Neural cell (in vitro differentiated cells): Measurements from ENCODE around the gene TSHR. TPM values are rescaled to one million over a fixed set of nuclear protein-coding genes. Genes with fewer than 3 reads are reported as not detected.

Experiments used
- H2AFZ ChIP-seq: fragments of 200-600, 300-800 bp; sonication (generic), shearing (Covaris generic); 2 replicates; pipeline ENCODE4 v1.6.0; 2014; ENCODE audit warnings: low read depth, mild to moderate bottlenecking, antibody characterized with exemption, low read length, moderate library complexity
- H3F3A ChIP-seq: fragments of 200-600 bp; shearing (Covaris generic); 2 replicates; pipeline ENCODE4 v1.6.1; 2016; ENCODE audit warnings: mild to moderate bottlenecking, moderate library complexity, mixed read lengths, antibody characterized with exemption, low read length; ENCODE audit not compliant: insufficient read depth, poor library complexity, severe bottlenecking
- H3K27ac ChIP-seq: fragments of 200-600, 300-800 bp; sonication (generic), shearing (Covaris generic); 2 replicates; pipeline ENCODE4 v1.5.1; 2014; ENCODE audit warnings: mild to moderate bottlenecking, low read length, moderate library complexity
- H3K27me3 ChIP-seq: fragments of 300-800, 200-600 bp; sonication (generic), shearing (Covaris generic); 2 replicates; pipeline ENCODE4 v1.6.0; 2014; ENCODE audit warnings: mild to moderate bottlenecking, low read depth, low read length, moderate library complexity; ENCODE audit not compliant: insufficient read depth
- H3K36me3 ChIP-seq: fragments of 300-800, 200-600 bp; sonication (generic), shearing (Covaris generic); 2 replicates; pipeline ENCODE4 v1.5.1; 2014; ENCODE audit warnings: mild to moderate bottlenecking, antibody characterized with exemption, low read length, moderate library complexity; ENCODE audit not compliant: insufficient read depth
- H3K4me2 ChIP-seq: fragments of 300-800, 200-600 bp; sonication (generic), shearing (Covaris generic); 2 replicates; pipeline ENCODE4 v1.6.0; 2014; ENCODE audit warnings: mild to moderate bottlenecking, low read length
- H3K4me3 ChIP-seq: fragments of 300-800, 200-600 bp; sonication (generic), shearing (Covaris generic); 2 replicates; pipeline ENCODE4 v1.5.1; 2014; ENCODE audit warnings: mild to moderate bottlenecking, low read length, moderate library complexity
- H3K79me2 ChIP-seq: fragments of 200-600 bp; shearing (Covaris generic); replicated peaks from 2 replicates; pipeline ENCODE4 v1.6.0; 2014; ENCODE audit warnings: mild to moderate bottlenecking, low read length, moderate library complexity; ENCODE audit not compliant: insufficient read depth
- H3K9ac ChIP-seq: fragments of 300-800, 200-600 bp; sonication (generic), shearing (Covaris generic); 2 replicates; pipeline ENCODE4 v1.6.1; 2016; ENCODE audit warnings: mild to moderate bottlenecking, low read length, mixed read lengths
- H3K9me2 ChIP-seq: fragments of 200-600 bp; shearing (Covaris generic); 2 replicates; pipeline ENCODE4 v1.6.1; 2016; ENCODE audit warnings: mild to moderate bottlenecking, low read length, mixed read lengths; ENCODE audit not compliant: insufficient read depth
- H3K9me3 ChIP-seq: fragments of 200-600, 300-800 bp; sonication (generic), shearing (Covaris generic); 2 replicates; pipeline ENCODE4 v1.6.1; 2016; ENCODE audit warnings: mild to moderate bottlenecking, mixed run types, low read length, moderate library complexity, mixed read lengths
- H4K20me1 ChIP-seq: fragments of 200-600 bp; shearing (Covaris generic); 2 replicates; pipeline ENCODE4 v1.6.1; 2016; ENCODE audit warnings: mild to moderate bottlenecking, mixed run types; ENCODE audit not compliant: insufficient read depth
- EP300 ChIP-seq: fragments of 450-650 bp; conservative IDR thresholded peaks from 2 replicates; pipeline ENCODE4 v1.6.1; 2014; ENCODE audit warnings: antibody characterized with exemption, mild to moderate bottlenecking, moderate library complexity; ENCODE audit not compliant: poor library complexity, severe bottlenecking
- EZH2 ChIP-seq: fragments of 200-600, 300-800 bp; shearing (Covaris generic), sonication (generic); IDR thresholded peaks from 2 replicates; pipeline ENCODE4 v1.6.1; 2014; ENCODE audit warnings: antibody characterized with exemption, low read length, borderline replicate concordance, mild to moderate bottlenecking; ENCODE audit not compliant: insufficient read depth, poor library complexity, severe bottlenecking
- MXI1 ChIP-seq: fragments of 450-650 bp; conservative IDR thresholded peaks from 2 replicates; pipeline ENCODE4 v1.6.1; 2014; ENCODE audit warnings: antibody characterized with exemption, mild to moderate bottlenecking; ENCODE audit not compliant: poor library complexity, severe bottlenecking
- POLR2AphosphoS5 ChIP-seq: IDR thresholded peaks from 2 replicates; pipeline ENCODE4 v1.6.1; 2012
- RAD21 ChIP-seq: fragments of 450-650 bp; conservative IDR thresholded peaks from 2 replicates; pipeline ENCODE4 v1.6.1; 2014; ENCODE audit warnings: antibody characterized with exemption, mild to moderate bottlenecking, moderate library complexity
- SMC3 ChIP-seq: fragments of 450-650 bp; conservative IDR thresholded peaks from 2 replicates; pipeline ENCODE4 v1.6.1; 2014; ENCODE audit warnings: antibody characterized with exemption, mild to moderate bottlenecking, moderate library complexity; ENCODE audit not compliant: poor library complexity
- TAF1 ChIP-seq: IDR thresholded peaks from 2 replicates; pipeline ENCODE4 v1.6.1; 2012; ENCODE audit warnings: low read depth
- polyA plus RNA-seq: library from polyadenylated mRNA; depleted of rRNA; stranded (reverse); fragments of >200 nt; gene quantifications from 2 replicates; pipeline ENCODE4 v1.2.3, GENCODE V29; 2014
- TF ChIP-seq, protein P1 (sequence below): fragments of 450-650 bp; IDR thresholded peaks from 2 replicates; pipeline ENCODE4 v1.5.1; 2014; ENCODE audit warnings: antibody characterized with exemption, mild to moderate bottlenecking, moderate library complexity; ENCODE audit not compliant: poor library complexity, severe bottlenecking
- TF ChIP-seq, protein P2 (sequence below): IDR thresholded peaks from 2 replicates; pipeline ENCODE4 v1.6.1; 2012; ENCODE audit warnings: borderline replicate concordance

Gene TSHR
- polyA plus RNA-seq, 1 donor from 2014 or later, result not detected

DNA sequence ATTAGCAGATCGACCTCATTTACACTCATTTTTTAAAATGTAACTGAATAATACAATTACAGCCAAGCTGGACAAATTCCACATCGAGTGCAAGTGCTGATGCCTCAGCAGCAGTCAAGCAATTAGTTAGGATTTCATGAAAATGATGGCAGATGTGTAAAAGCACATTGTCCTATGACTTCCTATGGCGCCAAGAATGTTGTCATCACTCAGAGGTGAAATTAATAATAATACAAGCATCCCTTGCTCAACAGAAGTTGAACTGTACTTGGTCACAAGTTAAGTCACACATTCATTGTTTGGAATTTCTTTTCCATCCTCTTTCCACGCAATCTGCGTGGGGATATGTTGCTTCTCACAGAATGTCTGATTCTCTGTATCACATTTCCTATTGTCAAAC, 148.0 kb downstream of the TSHR start:
- Histone ChIP-seq H4K20me1 (no peaks in the 10 kb centered on the region), H3K4me2 (no peak overlapping the region), H3K27me3 (no peaks in the 10 kb centered on the region), H2AFZ (no peak overlapping the region), H3K9ac (no peak overlapping the region), H3K79me2 (no peaks in the 10 kb centered on the region), H3K9me3 (no peaks in the 10 kb centered on the region), H3K27ac (no peak overlapping the region), H3K4me3 (no peak overlapping the region), H3F3A (no peaks in the 10 kb centered on the region), H3K9me2 (no peaks in the 10 kb centered on the region), H3K36me3 (no peaks in the 10 kb centered on the region)
- TF ChIP-seq TAF1 (no peak), EP300 (no peak), SMC3 (no peak), POLR2AphosphoS5 (no peak), RAD21 (no peak), EZH2 (no peak)
- TF ChIP-seq, protein P1, sequence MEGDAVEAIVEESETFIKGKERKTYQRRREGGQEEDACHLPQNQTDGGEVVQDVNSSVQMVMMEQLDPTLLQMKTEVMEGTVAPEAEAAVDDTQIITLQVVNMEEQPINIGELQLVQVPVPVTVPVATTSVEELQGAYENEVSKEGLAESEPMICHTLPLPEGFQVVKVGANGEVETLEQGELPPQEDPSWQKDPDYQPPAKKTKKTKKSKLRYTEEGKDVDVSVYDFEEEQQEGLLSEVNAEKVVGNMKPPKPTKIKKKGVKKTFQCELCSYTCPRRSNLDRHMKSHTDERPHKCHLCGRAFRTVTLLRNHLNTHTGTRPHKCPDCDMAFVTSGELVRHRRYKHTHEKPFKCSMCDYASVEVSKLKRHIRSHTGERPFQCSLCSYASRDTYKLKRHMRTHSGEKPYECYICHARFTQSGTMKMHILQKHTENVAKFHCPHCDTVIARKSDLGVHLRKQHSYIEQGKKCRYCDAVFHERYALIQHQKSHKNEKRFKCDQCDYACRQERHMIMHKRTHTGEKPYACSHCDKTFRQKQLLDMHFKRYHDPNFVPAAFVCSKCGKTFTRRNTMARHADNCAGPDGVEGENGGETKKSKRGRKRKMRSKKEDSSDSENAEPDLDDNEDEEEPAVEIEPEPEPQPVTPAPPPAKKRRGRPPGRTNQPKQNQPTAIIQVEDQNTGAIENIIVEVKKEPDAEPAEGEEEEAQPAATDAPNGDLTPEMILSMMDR, result no peak
- TF ChIP-seq, protein P2, sequence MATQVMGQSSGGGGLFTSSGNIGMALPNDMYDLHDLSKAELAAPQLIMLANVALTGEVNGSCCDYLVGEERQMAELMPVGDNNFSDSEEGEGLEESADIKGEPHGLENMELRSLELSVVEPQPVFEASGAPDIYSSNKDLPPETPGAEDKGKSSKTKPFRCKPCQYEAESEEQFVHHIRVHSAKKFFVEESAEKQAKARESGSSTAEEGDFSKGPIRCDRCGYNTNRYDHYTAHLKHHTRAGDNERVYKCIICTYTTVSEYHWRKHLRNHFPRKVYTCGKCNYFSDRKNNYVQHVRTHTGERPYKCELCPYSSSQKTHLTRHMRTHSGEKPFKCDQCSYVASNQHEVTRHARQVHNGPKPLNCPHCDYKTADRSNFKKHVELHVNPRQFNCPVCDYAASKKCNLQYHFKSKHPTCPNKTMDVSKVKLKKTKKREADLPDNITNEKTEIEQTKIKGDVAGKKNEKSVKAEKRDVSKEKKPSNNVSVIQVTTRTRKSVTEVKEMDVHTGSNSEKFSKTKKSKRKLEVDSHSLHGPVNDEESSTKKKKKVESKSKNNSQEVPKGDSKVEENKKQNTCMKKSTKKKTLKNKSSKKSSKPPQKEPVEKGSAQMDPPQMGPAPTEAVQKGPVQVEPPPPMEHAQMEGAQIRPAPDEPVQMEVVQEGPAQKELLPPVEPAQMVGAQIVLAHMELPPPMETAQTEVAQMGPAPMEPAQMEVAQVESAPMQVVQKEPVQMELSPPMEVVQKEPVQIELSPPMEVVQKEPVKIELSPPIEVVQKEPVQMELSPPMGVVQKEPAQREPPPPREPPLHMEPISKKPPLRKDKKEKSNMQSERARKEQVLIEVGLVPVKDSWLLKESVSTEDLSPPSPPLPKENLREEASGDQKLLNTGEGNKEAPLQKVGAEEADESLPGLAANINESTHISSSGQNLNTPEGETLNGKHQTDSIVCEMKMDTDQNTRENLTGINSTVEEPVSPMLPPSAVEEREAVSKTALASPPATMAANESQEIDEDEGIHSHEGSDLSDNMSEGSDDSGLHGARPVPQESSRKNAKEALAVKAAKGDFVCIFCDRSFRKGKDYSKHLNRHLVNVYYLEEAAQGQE, result no peak

DNA sequence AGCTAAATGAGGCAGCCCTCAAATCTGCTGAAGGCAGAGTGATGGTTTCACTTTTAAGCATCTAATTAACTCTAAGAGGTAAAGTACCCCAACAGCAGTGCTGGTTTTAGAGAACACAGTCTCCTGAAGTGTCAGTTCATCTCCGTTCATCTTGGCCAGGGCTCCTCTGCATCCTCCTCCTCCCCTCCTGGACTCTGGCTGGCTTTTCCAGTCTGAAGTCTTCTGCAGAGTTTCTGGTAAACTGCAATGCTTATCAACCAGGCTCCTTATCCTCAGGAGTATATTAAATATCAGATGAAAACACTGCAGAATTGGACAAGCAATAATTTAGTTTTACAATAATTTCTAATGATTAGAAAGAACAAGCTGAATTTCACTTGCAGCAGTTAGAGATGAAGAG, 150.0 kb downstream of the TSHR start:
- Histone ChIP-seq H3K27me3 (no peaks in the 10 kb centered on the region), H3K9me2 (no peaks in the 10 kb centered on the region), H3F3A (no peaks in the 10 kb centered on the region), H2AFZ (no peak overlapping the region), H3K9ac (no peak overlapping the region), H3K79me2 (no peaks in the 10 kb centered on the region), H3K27ac (no peak overlapping the region), H3K36me3 (no peaks in the 10 kb centered on the region), H4K20me1 (no peaks in the 10 kb centered on the region), H3K4me2 (no peak overlapping the region), H3K9me3 (no peaks in the 10 kb centered on the region), H3K4me3 (no peak overlapping the region)
- TF ChIP-seq, protein P2, result no peak
- TF ChIP-seq EP300 (no peak), MXI1 (no peak), POLR2AphosphoS5 (no peak), RAD21 (no peak), EZH2 (no peak)
- TF ChIP-seq, protein P1, result no peak
